ENCODE measurements around the gene TBC1D22A. TPM values are rescaled to one million over a fixed set of nuclear protein-coding genes. Genes with fewer than 3 reads are reported as not detected.

Gene TBC1D22A
- total RNA-seq, 1 donor from 2014 or later, result 6.8 TPM

- Histone ChIP-seq H3K9ac (ENCODE audit: low read depth in 1 of 3, low read length in 3 of 3) (no peak overlapping the region), H3K9me3 (ENCODE audit: control insufficient read depth in 3 of 3, low read length in 3 of 3) (no peaks in the 10 kb centered on the region), H3K27me3 (ENCODE audit: control insufficient read depth in 3 of 3, insufficient read depth in 3 of 3, low read length in 3 of 3) (no peaks in the 10 kb centered on the region), H3K36me3 (ENCODE audit: control insufficient read depth in 3 of 3, insufficient read depth in 3 of 3, low read length in 3 of 3) (peaks cover 0 to 1% (median 0%) of the 10 kb centered on the region in 3 donors), H3K4me1 (ENCODE audit: control insufficient read depth in 3 of 3, insufficient read depth in 3 of 3, low read length in 3 of 3) (peaks cover 0 to 3% (median 0%) of the 10 kb centered on the region in 3 donors), H3K27ac (ENCODE audit: low read depth, low read length) (peak overlapping the region; percentile 65), H3K4me3 (ENCODE audit: low read length in 3 of 3) (peak overlapping the region in 2 of 3 donors; percentile 29 to 60)
Measured at GRCh38 chr22:46942799-46943785, 180.6 kb downstream of the TBC1D22A start.

DNA sequence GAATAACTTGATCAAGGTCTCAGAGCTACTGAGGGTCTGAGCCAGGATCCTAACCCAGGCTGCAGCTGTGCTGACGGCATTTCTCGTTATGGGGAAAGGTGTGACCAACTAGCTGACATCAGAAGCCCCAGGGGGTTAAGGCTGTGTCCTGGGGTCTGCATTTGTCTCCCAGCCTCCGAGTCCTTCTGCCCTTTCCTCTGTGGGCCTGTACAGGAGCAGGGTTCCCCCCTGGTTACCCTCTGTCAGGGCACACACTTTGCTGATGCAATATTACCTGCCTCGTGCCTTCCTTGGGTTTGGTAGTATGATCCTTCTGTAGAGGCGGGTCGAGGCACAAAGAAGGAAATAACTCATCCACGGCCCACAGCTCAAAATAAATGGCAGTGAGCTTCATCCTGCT, 183.0 kb downstream of the TBC1D22A start:
- no peak overlapping the region for H3K9ac ChIP-seq (ENCODE audit: low read depth in 1 of 3, low read length in 3 of 3)
- H3K27ac ChIP-seq (ENCODE audit: low read depth, low read length), result no peak overlapping the region

GRCh38 chr22:46946383-46946962, 184.0 kb downstream of the TBC1D22A start:
- H3K27me3 ChIP-seq (ENCODE audit: control insufficient read depth in 3 of 3, insufficient read depth in 3 of 3, low read length in 3 of 3), result no peaks in the 10 kb centered on the region
- no peak overlapping the region for H3K4me3 ChIP-seq (ENCODE audit: low read length in 3 of 3)
- H3K9me3 ChIP-seq (ENCODE audit: control insufficient read depth in 3 of 3, low read length in 3 of 3), result no peaks in the 10 kb centered on the region
- H3K27ac ChIP-seq (ENCODE audit: low read depth, low read length), result no peak overlapping the region
- H3K9ac ChIP-seq (ENCODE audit: low read depth in 1 of 3, low read length in 3 of 3), result no peak overlapping the region
- peaks cover 0 to 3% (median 0%) of the 10 kb centered on the region in 3 donors for H3K4me1 ChIP-seq (ENCODE audit: control insufficient read depth in 3 of 3, insufficient read depth in 3 of 3, low read length in 3 of 3)
- H3K36me3 ChIP-seq (ENCODE audit: control insufficient read depth in 3 of 3, insufficient read depth in 3 of 3, low read length in 3 of 3), result peaks cover 0 to 5% (median 2%) of the 10 kb centered on the region in 3 donors

More for the DNA sequence above, 183.0 kb downstream of the TBC1D22A start:
- Histone ChIP-seq H3K36me3 (ENCODE audit: control insufficient read depth in 3 of 3, insufficient read depth in 3 of 3, low read length in 3 of 3) (peaks cover 0 to 5% (median 2%) of the 10 kb centered on the region in 3 donors), H3K27me3 (ENCODE audit: control insufficient read depth in 3 of 3, insufficient read depth in 3 of 3, low read length in 3 of 3) (no peaks in the 10 kb centered on the region), H3K4me3 (ENCODE audit: low read length in 3 of 3) (no peak overlapping the region), H3K9me3 (ENCODE audit: control insufficient read depth in 3 of 3, low read length in 3 of 3) (no peaks in the 10 kb centered on the region), H3K4me1 (ENCODE audit: control insufficient read depth in 3 of 3, insufficient read depth in 3 of 3, low read length in 3 of 3) (peaks cover 0 to 3% (median 0%) of the 10 kb centered on the region in 3 donors)

DNA sequence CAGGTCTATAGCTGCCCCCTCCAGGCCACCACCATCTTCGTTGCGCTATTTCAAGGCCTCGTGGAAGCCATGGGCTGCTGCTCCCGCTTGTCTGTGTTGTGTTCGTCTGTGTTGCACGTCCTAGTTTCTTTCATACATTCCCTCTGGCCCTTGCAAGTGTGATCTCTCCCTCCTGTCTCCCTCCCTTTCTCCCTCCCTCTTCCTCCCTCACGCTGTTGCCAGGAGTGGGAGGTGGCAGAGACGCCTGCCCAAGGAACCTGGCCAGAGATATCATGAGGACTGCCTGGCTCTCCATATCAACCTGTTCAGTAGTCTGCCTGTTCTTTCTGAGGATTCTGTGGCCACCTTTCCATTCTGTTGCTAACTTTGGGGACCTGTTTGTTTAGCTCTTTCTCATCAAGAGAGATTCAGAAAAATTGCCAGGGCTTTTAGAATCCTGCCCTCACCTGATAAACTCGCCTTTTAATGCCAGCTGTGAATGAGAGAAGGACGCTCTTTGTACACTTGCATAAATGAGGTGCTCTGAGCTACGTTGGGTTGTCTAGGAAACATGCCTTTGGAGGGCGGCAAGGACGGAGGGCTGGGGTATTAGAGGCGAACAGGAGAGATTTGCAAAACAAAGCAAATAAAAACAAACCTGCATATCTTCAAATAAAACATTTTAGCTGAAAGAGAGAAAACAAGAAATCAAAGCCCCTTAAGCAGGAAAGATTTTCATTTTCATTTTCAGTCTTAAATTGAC, 185.2 kb downstream of the TBC1D22A start:
- Histone ChIP-seq H3K27ac (ENCODE audit: low read depth, low read length) (no peak overlapping the region), H3K4me1 (ENCODE audit: control insufficient read depth in 3 of 3, insufficient read depth in 3 of 3, low read length in 3 of 3) (peaks cover 0 to 3% (median 0%) of the 10 kb centered on the region in 3 donors), H3K36me3 (ENCODE audit: control insufficient read depth in 3 of 3, insufficient read depth in 3 of 3, low read length in 3 of 3) (peaks cover 0 to 5% (median 2%) of the 10 kb centered on the region in 3 donors), H3K27me3 (ENCODE audit: control insufficient read depth in 3 of 3, insufficient read depth in 3 of 3, low read length in 3 of 3) (no peaks in the 10 kb centered on the region), H3K4me3 (ENCODE audit: low read length in 3 of 3) (no peak overlapping the region), H3K9ac (ENCODE audit: low read depth in 1 of 3, low read length in 3 of 3) (no peak overlapping the region), H3K9me3 (ENCODE audit: control insufficient read depth in 3 of 3, low read length in 3 of 3) (no peaks in the 10 kb centered on the region)

DNA sequence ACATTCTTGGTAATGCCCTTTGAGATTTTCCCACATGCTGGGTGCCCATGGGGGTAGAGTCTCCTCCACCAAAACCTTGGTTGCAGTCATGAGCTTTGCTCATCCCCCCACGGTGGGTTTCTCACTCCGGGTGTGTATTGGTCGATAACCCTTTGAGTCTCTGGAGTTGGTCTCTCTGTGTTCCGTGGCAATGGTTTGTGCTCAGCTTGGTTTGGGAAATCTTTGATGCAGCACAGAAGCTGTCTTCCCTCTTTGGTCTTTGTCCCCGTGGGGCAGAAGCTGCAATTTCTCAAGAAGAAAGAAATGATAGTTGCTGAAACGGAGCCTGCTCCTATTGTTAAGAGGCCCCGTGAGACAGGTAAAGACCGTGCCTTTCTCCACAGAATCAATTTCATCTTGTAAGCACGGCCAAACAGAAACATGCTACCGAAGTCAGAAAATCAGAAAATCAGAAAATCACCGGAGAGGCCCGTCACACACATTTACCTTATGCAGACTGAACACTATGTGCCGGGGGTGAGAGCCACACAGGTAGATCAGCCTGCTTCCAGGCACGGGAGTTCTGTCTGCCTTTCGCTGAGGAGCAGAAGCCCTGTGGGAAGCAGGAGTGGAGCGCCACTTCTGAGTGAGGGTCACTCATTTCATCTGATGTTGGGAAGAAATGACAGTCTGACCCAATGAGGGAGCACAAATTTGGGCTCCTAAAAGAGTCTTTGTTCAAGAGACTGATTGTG, 186.1 kb downstream of the TBC1D22A start:
- Histone ChIP-seq H3K9me3 (ENCODE audit: control insufficient read depth in 3 of 3, low read length in 3 of 3) (no peaks in the 10 kb centered on the region), H3K36me3 (ENCODE audit: control insufficient read depth in 3 of 3, insufficient read depth in 3 of 3, low read length in 3 of 3) (peaks cover 0 to 5% (median 2%) of the 10 kb centered on the region in 3 donors), H3K4me3 (ENCODE audit: low read length in 3 of 3) (no peak overlapping the region), H3K9ac (ENCODE audit: low read depth in 1 of 3, low read length in 3 of 3) (no peak overlapping the region), H3K4me1 (ENCODE audit: control insufficient read depth in 3 of 3, insufficient read depth in 3 of 3, low read length in 3 of 3) (no peaks in the 10 kb centered on the region), H3K27me3 (ENCODE audit: control insufficient read depth in 3 of 3, insufficient read depth in 3 of 3, low read length in 3 of 3) (no peaks in the 10 kb centered on the region), H3K27ac (ENCODE audit: low read depth, low read length) (no peak overlapping the region)

DNA sequence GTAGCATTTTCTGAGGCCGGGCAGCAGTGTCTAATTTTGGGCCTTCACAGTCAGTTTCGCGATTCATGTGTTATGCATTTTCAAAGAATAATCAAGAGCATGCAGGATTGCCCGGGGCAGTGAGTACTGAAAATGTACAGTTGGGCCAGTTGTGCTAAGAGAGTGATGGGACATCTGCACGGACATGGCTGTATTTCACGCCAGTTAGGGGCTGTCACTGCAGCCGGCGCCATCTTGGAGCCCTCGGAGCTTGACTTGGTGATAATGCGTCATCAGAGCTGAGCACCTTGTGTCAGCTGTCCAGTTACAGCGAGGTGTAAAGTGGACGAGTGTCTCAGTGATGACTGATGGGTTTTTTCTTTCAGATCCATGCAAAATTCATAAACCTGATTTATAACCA, 188.9 kb downstream of the TBC1D22A start:
- peaks cover 0 to 5% (median 2%) of the 10 kb centered on the region in 3 donors for H3K36me3 ChIP-seq (ENCODE audit: control insufficient read depth in 3 of 3, insufficient read depth in 3 of 3, low read length in 3 of 3)

DNA sequence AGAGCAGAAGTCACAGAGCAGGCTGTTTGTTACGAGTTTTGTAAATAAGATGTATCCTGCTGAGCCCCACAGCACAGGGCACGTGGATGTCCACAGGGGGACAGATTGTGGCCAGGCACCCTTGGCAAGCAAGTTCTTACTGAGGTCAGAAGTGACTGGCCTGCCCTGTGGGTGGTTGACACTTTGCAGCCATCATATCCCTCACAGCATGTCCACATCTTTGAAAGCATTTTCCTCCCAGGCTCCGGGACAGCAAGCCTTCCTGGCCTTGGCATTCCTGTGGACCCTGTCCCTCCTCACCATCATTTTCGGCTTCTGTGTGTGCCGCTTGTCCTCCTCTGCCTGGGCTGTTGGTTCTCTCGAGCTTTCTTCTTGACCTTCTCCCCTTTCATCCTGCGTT, 189.5 kb downstream of the TBC1D22A start:
- H3K4me3 ChIP-seq (ENCODE audit: low read length in 3 of 3), result no peak overlapping the region
- no peaks in the 10 kb centered on the region for H3K4me1 ChIP-seq (ENCODE audit: control insufficient read depth in 3 of 3, insufficient read depth in 3 of 3, low read length in 3 of 3)
- peaks cover 0 to 5% (median 2%) of the 10 kb centered on the region in 3 donors for H3K36me3 ChIP-seq (ENCODE audit: control insufficient read depth in 3 of 3, insufficient read depth in 3 of 3, low read length in 3 of 3)
- H3K9ac ChIP-seq (ENCODE audit: low read depth in 1 of 3, low read length in 3 of 3), result no peak overlapping the region
- H3K27ac ChIP-seq (ENCODE audit: low read depth, low read length), result no peak overlapping the region
- H3K27me3 ChIP-seq (ENCODE audit: control insufficient read depth in 3 of 3, insufficient read depth in 3 of 3, low read length in 3 of 3), result no peaks in the 10 kb centered on the region
- no peaks in the 10 kb centered on the region for H3K9me3 ChIP-seq (ENCODE audit: control insufficient read depth in 3 of 3, low read length in 3 of 3)

More for the DNA sequence above, 188.9 kb downstream of the TBC1D22A start:
- no peak overlapping the region for H3K27ac ChIP-seq (ENCODE audit: low read depth, low read length)
- no peak overlapping the region for H3K9ac ChIP-seq (ENCODE audit: low read depth in 1 of 3, low read length in 3 of 3)
- H3K9me3 ChIP-seq (ENCODE audit: control insufficient read depth in 3 of 3, low read length in 3 of 3), result no peaks in the 10 kb centered on the region
- no peaks in the 10 kb centered on the region for H3K27me3 ChIP-seq (ENCODE audit: control insufficient read depth in 3 of 3, insufficient read depth in 3 of 3, low read length in 3 of 3)
- H3K4me1 ChIP-seq (ENCODE audit: control insufficient read depth in 3 of 3, insufficient read depth in 3 of 3, low read length in 3 of 3), result no peaks in the 10 kb centered on the region
- H3K4me3 ChIP-seq (ENCODE audit: low read length in 3 of 3), result no peak overlapping the region

DNA sequence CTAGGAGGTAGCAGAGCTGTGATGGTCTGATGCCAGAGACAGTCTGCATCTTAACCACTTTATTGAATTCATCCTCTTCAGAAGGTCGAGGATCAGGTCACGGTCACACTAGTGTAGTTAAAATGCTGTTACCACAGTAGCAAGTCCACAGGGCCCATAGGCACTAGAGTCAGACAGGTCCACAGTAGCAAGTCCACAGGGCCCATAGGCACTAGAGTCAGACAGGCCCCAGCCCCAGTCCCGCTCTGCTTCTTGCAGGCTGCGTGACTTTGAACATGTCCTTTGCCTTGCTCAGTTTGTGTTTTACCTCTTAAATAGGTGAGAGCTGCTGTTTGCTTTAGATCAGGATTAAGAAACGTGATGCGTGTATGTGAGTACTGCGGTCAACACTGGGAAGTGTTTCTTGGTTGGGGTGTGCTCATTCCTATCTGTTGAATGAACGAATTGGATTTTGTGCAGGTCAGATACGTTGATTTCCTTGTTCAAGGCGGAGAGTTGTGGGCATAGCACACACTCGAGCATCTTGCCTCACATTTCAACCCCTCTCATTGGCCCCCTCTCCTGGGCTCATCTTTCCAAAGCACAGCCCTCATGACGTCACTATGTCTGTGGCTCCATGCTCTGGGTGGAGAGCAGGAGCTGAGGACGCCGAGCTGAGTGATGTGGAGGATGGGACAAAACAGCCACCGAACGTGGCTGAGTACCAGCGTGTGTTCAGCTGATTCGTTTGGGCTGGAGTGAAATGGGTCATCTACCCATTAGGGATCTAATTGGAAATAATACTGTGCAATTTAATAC, 191.7 kb downstream of the TBC1D22A start:
- Histone ChIP-seq H3K9me3 (ENCODE audit: control insufficient read depth in 3 of 3, low read length in 3 of 3) (no peaks in the 10 kb centered on the region), H3K4me1 (ENCODE audit: control insufficient read depth in 3 of 3, insufficient read depth in 3 of 3, low read length in 3 of 3) (no peaks in the 10 kb centered on the region)

GRCh38 chr22:46954781-46955180, 192.3 kb downstream of the TBC1D22A start:
- Histone ChIP-seq H3K36me3 (ENCODE audit: control insufficient read depth in 3 of 3, insufficient read depth in 3 of 3, low read length in 3 of 3) (no peaks in the 10 kb centered on the region), H3K4me1 (ENCODE audit: control insufficient read depth in 3 of 3, insufficient read depth in 3 of 3, low read length in 3 of 3) (no peaks in the 10 kb centered on the region), H3K27me3 (ENCODE audit: control insufficient read depth in 3 of 3, insufficient read depth in 3 of 3, low read length in 3 of 3) (no peaks in the 10 kb centered on the region), H3K27ac (ENCODE audit: low read depth, low read length) (no peak overlapping the region), H3K9ac (ENCODE audit: low read depth in 1 of 3, low read length in 3 of 3) (no peak overlapping the region), H3K4me3 (ENCODE audit: low read length in 3 of 3) (no peak overlapping the region), H3K9me3 (ENCODE audit: control insufficient read depth in 3 of 3, low read length in 3 of 3) (no peaks in the 10 kb centered on the region)

More for the DNA sequence above, 191.7 kb downstream of the TBC1D22A start:
- H3K9ac ChIP-seq (ENCODE audit: low read depth in 1 of 3, low read length in 3 of 3), result no peak overlapping the region
- peaks cover 0 to under 1% (median 0%) of the 10 kb centered on the region in 3 donors for H3K36me3 ChIP-seq (ENCODE audit: control insufficient read depth in 3 of 3, insufficient read depth in 3 of 3, low read length in 3 of 3)
- H3K4me3 ChIP-seq (ENCODE audit: low read length in 3 of 3), result no peak overlapping the region
- H3K27ac ChIP-seq (ENCODE audit: low read depth, low read length), result no peak overlapping the region
- H3K27me3 ChIP-seq (ENCODE audit: control insufficient read depth in 3 of 3, insufficient read depth in 3 of 3, low read length in 3 of 3), result no peaks in the 10 kb centered on the region
